ENCODE results near the gene DOHH.
A peak's percentile ranks its signal among the peaks of the same experiment; 100 is the strongest.

The DOHH gene

GRCh38 chr19:3469638-3470499 is 30.6 kb downstream of the DOHH start:
- Mint-ChIP-seq H3K27ac (peak overlapping the region in 1 of 2 donors; percentile 3), H3K9me3 (peaks cover 0 to 14% of the 10 kb centered on the region in 2 donors), H3K4me3 (no peak overlapping the region), H3K27me3 (no peaks in the 10 kb centered on the region), H3K4me1 (no peaks in the 10 kb centered on the region)
- ATAC-seq (no peak), DNase-seq (no peak)

DNA sequence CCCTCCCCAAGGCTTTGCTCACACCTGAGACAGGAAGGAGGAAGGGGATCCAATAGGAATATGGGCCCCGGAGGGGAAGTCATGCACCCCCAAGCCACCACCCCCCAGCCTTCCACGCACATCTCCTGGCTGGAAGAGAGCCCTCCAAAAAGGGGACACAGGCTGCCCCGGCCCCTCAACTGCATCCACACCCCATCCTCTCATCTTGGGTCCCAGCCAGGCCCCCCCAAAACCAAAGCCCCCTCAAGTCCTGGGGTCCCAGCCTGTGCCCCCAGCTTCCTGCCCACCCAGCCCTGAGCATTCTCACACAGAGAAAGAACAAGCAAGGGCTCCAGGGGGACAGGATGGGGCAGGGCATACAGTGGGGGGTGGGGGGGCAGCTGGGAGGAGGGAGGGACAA is 32.3 kb downstream of the DOHH start:
- H3K27me3 Mint-ChIP-seq = no peaks in the 10 kb centered on the region
- H3K4me1 Mint-ChIP-seq = no peaks in the 10 kb centered on the region
- H3K4me3 Mint-ChIP-seq = no peak overlapping the region
- H3K27ac Mint-ChIP-seq = no peak overlapping the region
- peaks cover 0 to 14% of the 10 kb centered on the region in 2 donors for H3K9me3 Mint-ChIP-seq
- DNase-seq (no peak), ATAC-seq (no peak)

DNA sequence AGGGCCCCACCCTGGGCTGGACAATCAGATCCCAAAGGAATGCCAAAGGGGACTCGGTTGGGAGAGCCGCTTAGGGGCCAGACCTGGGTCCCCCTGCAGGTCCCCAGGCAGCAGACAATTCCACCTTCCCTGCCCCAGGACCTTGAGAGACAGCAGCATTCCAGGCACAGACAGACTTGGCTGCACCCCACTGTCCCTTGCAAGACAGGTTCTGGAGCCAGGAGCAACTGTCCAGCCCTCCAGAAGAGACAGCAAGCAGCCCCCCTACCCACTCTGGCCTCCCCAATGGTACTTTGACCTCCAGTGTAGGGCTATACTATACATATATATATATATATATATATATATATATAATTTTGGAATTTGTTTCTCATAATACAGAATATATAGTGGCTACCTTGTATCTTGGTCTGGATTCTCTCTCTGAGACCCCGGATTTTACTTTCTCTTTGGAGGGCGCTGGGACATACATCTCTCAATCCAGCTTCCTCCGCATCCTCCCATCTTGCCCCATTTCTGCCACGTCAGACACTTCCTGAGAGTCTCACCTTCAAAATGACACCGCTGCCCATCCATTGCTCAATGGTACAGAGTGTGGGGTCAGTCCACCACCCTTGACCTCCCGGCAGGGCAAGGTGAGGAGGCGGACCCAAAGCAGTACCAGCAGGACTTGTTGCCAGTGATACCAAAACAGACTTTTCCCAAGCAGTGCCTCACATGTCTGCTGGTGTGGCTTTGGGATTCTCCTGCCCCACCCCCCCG is 32.9 kb downstream of the DOHH start:
- no peak for DNase-seq
- peaks cover 0 to 14% of the 10 kb centered on the region in 2 donors for H3K9me3 Mint-ChIP-seq
- ATAC-seq = no peak

GRCh38 chr19:3466635-3467034 is 33.8 kb downstream of the DOHH start:
- Mint-ChIP-seq H3K4me1 (no peaks in the 10 kb centered on the region), H3K9me3 (peaks cover 0 to 14% of the 10 kb centered on the region in 2 donors), H3K27me3 (no peaks in the 10 kb centered on the region), H3K27ac (no peak overlapping the region), H3K4me3 (no peak overlapping the region)
- no peak for ATAC-seq
- no peak for DNase-seq

More for the DNA sequence above, 32.9 kb downstream of the DOHH start:
- Mint-ChIP-seq H3K4me1 (no peaks in the 10 kb centered on the region), H3K27ac (no peak overlapping the region), H3K4me3 (no peak overlapping the region), H3K27me3 (no peaks in the 10 kb centered on the region)

- DNase-seq (no peak), ATAC-seq (no peak)
- Mint-ChIP-seq H3K4me1 (no peaks in the 10 kb centered on the region), H3K4me3 (no peak overlapping the region), H3K9me3 (peaks cover 0 to 14% of the 10 kb centered on the region in 2 donors), H3K27me3 (no peaks in the 10 kb centered on the region), H3K27ac (peak overlapping the region in 1 of 2 donors; percentile 8)
Measured at GRCh38 chr19:3465552-3465951, 34.9 kb downstream of the DOHH start.

DNA sequence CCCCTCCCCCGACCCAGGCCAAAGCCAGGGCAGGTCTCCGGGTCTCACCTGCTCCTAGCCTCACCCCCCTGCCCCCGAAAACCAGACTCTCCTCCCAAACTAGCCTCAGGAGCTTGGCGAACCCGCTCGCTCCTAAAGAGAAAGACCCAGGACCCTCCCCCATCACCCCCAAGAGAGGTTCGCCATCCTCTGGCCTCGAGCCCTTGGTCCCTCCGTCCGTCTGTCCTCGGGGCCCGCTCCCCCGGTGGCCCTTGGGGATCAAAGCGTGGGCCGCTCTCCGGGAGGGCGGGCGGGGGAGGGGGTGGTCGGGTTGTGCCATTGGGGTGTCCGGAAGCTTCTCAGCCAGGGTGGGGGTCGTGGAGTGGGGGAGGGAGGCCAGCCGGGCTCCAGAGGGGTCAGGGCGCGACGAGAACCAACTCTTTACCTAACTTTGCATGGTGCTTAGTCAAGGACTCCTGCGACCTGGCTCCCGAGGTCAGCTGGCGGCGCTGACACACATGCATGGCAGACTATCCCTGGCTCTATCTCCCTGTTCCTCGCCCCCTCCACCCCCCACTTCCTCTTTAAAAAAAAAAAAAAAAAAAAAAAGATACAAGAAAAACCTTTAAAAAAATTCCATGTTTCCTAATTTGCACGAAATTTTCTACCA is 35.8 kb downstream of the DOHH start:
- no peak overlapping the region for H3K4me3 Mint-ChIP-seq
- peak overlapping the region in 1 of 2 donors; percentile 71 for H3K27ac Mint-ChIP-seq
- ATAC-seq (no peak), DNase-seq (no peak)
- no peaks in the 10 kb centered on the region for H3K4me1 Mint-ChIP-seq
- no peaks in the 10 kb centered on the region for H3K27me3 Mint-ChIP-seq
- H3K9me3 Mint-ChIP-seq = peaks cover 0 to 14% of the 10 kb centered on the region in 2 donors

DNA sequence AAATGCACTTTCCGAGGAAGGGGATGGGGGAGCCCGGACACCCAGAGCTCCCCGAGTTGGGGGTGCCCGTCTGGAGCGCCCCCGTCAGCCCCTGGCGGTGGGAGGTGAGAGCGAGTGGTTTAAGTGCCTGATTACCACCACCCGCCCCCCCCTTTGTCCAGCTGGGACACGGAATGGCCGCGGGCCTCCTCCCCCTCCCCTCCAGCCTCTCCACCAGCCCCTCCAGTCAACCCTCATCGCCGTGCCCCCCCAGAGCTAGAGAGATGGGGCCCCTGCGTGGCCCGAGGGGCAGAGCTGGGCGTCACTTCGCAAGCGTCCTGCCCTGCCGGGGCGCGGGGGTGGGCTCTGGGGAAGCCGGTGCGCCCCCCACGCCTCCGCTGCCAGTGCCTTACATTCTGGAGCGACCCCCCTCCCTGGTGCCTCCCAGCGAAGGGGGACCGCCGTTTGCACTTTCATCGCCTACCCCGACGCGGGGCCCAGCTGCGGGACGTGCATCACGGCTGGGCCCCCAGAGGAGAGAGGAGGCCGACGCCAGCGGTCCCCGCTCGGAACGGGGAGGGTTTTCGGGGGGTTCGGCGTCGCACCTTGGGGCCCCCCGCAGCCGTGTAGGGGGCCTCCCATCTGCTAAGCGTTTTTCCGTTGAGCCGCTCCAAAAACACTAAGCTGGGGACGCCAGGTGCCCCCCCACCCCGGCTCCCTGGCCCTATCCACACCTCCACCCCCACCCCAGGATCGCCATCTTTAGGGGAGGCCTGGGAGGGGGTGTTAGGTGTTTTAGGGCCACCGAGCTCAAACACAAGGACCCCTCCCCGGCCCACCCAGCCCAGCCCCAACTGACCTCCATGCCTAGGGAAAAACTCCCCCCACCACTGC is 36.5 kb downstream of the DOHH start:
- H3K9me3 Mint-ChIP-seq = peaks cover 0 to 14% of the 10 kb centered on the region in 2 donors
- no peak overlapping the region for H3K27ac Mint-ChIP-seq
- DNase-seq (no peak), ATAC-seq (peak; percentile 48)
- no peaks in the 10 kb centered on the region for H3K4me1 Mint-ChIP-seq
- H3K4me3 Mint-ChIP-seq = no peak overlapping the region
- H3K27me3 Mint-ChIP-seq = no peaks in the 10 kb centered on the region

- no peaks in the 10 kb centered on the region for H3K27me3 Mint-ChIP-seq
- H3K9me3 Mint-ChIP-seq = peaks cover 0 to 7% of the 10 kb centered on the region in 2 donors
- H3K4me1 Mint-ChIP-seq = no peaks in the 10 kb centered on the region
- ATAC-seq (peak; percentile 32), DNase-seq (no peak)
- no peak overlapping the region for H3K4me3 Mint-ChIP-seq
- H3K27ac Mint-ChIP-seq = no peak overlapping the region
Measured at GRCh38 chr19:3462991-3463713, 37.3 kb downstream of the DOHH start.

DNA sequence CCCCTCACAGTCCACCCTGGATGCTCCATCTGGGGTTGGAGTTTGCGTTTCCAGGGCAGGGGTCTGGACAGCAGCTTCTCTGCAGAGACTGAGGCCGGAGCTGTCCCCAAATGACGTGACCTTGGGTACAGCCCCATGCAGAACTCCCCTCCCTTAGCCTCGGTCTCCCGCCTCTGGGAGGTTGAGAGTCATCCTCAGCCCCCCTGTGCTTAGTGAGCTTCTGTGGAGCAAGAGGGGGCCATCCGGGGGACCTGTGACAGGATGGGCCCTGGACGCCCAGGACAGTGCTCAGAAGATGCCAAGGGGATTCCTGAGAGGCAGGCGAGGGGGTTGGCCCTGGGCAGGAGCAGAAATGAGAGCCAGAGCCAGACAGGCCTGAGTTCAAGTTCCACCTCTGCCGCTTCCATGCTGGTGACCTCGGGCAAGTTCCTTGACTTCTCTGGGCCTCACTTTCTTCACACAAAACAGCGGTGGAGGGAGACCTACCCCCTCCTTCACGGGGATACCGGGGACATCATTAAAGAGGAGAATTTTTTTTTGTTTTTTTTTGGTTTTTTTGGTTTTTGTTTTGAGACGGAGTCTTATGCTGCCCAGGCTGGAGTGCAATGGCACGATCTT is 40.4 kb downstream of the DOHH start:
- no peak for ATAC-seq
- Mint-ChIP-seq H3K4me3 (no peak overlapping the region), H3K4me1 (no peaks in the 10 kb centered on the region), H3K27me3 (no peaks in the 10 kb centered on the region), H3K9me3 (no peaks in the 10 kb centered on the region), H3K27ac (peak overlapping the region in 1 of 2 donors; percentile 27)
- no peak for DNase-seq

GRCh38 chr19:3459089-3459881 is 41.2 kb downstream of the DOHH start:
- Mint-ChIP-seq H3K4me1 (no peaks in the 10 kb centered on the region), H3K27ac (no peak overlapping the region), H3K4me3 (no peak overlapping the region), H3K27me3 (no peaks in the 10 kb centered on the region), H3K9me3 (no peaks in the 10 kb centered on the region)
- DNase-seq (no peak), ATAC-seq (no peak)

GRCh38 chr19:3458229-3459088 is 42.0 kb downstream of the DOHH start:
- no peaks in the 10 kb centered on the region for H3K4me1 Mint-ChIP-seq
- ATAC-seq (no peak), DNase-seq (no peak)
- H3K9me3 Mint-ChIP-seq = no peaks in the 10 kb centered on the region
- H3K27ac Mint-ChIP-seq = peak overlapping the region in 1 of 2 donors; percentile 19
- no peaks in the 10 kb centered on the region for H3K27me3 Mint-ChIP-seq
- H3K4me3 Mint-ChIP-seq = no peak overlapping the region

DNA sequence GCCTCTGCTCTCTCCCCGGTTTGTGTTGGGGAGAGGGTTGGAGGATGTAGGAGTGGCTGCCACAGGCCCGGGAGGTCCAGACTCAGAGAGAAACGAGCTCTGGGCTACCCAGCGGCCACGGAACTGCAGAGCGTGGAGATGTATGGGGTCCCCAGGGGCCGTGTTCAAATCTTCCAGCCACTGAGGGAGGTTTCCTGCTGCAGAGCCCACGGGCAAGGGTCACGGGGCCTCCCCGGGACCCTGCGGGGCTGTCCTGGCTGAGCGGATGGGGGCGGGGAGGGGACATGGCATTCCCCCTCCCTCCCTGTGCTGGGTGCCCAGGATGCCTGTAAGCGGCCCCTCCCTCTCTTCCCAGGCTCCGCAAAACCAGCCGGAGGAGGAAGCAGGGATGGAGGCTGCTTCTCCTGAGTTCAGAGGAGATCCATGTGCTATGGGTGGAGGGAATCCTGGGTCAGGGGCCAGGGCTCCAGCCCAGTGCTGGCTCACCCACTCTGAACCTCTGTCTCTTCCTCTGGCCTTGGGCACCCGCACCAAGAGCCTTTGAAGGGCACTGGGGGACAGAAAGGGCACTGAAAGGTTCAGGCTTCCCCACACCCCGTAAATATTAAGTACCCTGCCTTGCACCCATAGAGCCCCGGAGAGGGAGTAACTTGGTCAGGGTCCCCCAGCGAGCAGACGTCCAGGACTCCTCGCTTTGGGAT is 42.8 kb downstream of the DOHH start:
- DNase-seq = no peak
- peak; percentile 14 for ATAC-seq
- Mint-ChIP-seq H3K4me3 (no peak overlapping the region), H3K27ac (no peak overlapping the region), H3K27me3 (no peaks in the 10 kb centered on the region), H3K9me3 (no peaks in the 10 kb centered on the region), H3K4me1 (no peaks in the 10 kb centered on the region)
